ENCODE results near the gene SORT1. TPM values are rescaled to one million over a fixed set of nuclear protein-coding genes. Genes with fewer than 3 reads are reported as not detected.

The SORT1 gene
- 46.4 TPM for total RNA-seq

DNA sequence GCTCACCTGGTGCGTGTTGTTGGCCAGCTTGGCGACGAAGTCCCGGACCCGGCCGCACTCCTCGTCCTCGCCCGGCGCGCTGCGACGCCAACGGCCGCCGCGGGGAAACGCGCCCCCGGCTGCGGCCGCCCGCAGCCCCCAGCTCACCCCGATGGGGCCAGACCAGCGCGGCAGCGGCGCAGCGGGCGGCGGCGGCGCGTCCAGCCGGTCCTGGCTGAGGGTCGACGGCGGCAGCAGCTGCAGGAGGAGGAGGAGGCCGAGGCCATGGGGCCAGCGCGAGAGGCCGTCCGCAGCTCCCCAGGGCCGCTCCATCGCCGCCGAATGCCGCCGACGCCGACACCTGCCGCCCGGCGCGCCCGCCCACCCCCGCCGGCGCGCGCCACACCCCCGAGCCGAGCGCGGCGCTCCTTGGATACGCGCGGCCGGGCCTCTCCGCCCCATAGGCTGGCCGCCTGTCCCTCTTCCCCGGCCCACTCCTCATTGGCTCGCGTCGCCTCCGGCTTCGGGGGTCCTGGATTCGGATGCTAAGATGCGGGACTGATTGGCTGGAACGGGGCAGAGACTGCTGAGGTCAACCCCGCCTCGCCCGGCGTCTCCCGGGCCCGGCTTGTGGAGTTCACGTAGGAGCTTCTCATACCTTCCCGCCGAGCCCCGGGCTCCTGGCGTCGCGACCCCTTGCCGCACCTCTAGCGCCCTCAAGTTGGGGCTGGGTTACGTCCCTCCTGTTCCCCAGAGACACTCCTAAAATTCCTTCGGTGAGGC lies at the start of gene SORT1:
TSS of gene SORT1 (minus strand) at position 338 of the 762 bp plus-strand sequence. CDS start at position 312, 26 bp downstream.

DNA sequence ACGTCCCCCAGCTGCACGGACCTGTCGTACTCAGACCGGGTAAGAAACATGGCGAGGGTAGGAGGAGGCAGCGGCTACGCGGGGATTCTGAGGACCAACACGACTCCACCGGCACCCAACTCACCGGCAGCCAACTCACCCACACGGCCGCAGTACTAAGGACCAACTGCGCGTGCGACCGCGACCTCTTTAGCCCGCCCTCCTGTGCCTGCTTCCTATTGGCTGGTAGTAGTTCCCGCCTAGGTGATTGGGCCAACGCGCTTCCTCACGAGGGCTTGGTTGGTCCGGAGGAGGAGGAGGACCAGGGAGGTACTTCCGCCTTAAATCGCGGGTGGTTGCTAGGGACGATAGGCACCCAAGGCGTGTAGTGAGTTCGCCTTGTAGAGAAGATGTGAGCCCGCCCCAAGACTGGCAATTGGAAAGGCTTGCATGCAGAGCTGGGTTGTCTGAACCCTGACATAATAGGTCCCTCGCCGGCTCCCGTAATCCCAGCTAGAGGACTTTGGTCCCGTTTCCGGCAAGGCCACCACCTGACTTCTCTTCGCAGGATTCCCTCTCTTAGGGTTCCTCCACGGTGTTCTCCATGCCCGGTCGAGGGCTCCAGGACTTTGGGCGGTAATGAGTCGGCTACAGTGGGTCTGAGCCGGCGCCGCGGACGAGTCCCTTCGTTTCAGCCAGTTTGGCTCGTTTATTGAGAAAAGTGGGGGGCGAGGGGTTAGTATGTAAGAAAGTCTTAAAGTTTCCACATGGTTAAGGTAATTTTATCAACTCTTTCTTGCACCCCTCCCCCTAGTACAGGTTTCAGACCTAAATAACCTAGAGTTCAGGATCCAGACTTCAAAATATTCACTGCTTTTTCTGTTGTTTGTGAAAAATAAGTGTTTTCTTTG lies 28.8 kb upstream of the SORT1 start, which contains the start of gene PSMA5:
TSS of gene PSMA5 (minus strand) at position 168 of the 890 bp plus-strand sequence. CDS start at position 50, 118 bp downstream.

DNA sequence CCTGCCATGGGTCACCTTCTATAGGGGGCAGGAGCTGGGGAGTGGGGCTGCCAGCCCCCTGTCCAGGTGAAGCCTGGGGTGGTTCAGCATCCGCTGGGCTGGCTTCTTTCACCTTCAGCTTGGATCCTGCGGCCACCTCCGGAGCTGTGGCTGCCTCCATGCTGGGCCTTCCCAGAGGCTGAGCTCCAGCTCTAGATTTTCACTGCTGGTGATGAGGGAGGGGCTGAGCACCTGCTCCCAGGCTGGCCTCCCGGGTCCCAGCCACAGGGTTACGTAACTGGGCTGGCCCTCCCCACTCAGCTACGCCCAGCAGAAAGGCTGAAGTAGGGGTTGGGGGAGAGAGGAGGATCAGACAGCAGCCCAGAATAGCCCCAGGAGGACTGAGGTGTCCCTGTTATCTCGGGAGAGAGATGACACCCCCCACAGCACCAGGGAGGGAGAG lies 90.9 kb downstream of the SORT1 start, which contains the start of gene MYBPHL:
TSS of gene MYBPHL (minus strand) at position 180 of the 442 bp plus-strand sequence. CDS start at position 160, 20 bp downstream.

DNA sequence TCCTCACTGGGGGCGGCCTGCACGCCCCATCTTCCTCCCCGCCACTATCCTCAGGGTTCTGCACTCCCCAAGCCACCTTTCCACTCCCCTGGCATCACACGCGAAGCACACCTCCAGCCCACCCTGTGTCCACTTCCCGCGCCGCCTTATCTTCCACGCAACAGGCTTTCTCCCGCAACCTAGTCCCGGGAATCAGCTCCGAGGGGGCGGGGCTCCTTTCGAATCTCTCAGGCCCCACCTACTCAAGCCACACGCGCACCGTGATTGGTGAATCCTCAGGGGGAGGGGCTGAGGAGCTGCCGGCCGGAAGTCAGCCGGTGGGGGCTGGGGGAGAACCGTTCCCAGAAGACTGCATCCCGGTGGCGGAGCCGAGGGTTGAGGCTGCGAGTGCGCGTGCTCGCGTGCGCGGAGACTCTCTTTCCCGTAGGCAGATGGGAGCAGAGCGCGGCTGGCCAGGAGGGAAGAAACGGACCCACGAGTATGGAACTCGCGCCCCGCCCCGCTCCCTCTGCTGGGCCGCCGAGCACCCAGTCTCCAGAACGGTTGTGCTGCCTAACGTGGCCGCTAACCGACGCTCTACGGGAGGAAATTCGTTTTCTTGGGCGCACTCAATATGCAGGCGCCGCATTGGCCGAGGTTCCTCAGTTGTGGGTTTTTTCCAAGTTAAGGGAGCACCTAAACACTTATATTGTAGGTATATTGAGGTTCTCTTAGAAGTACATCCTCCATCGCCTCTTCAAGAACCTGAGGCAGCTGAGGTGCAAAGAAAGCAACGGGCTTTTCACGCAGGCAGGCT lies 114.6 kb downstream of the SORT1 start, which contains the start of gene PSRC1:
TSS of gene PSRC1 (minus strand) at position 194 of the 796 bp plus-strand sequence.

Other genes starting within 250 kb of the SORT1 start
- gene SARS1, start 184.0 kb downstream of the SORT1 start, total RNA-seq, result 142 TPM
- 35.2 TPM for gene CELSR2, start 148.4 kb downstream of the SORT1 start, total RNA-seq
- gene PSRC1, start 114.8 kb downstream of the SORT1 start, total RNA-seq, result 13.7 TPM
- gene MYBPHL, start 90.9 kb downstream of the SORT1 start, total RNA-seq, result 0.55 TPM
- 23.9 TPM for gene PSMA5, start 28.5 kb upstream of the SORT1 start, total RNA-seq
- gene SYPL2, start 68.6 kb upstream of the SORT1 start, total RNA-seq, result 5.3 TPM
- 9.6 TPM for gene ATXN7L2, start 86.0 kb upstream of the SORT1 start, total RNA-seq
- 5.6 TPM for gene CYB561D1, start 96.2 kb upstream of the SORT1 start, total RNA-seq
- gene AMIGO1, start 111.8 kb upstream of the SORT1 start, total RNA-seq, result 13.3 TPM
- 4.8 TPM for gene GPR61, start 142.0 kb upstream of the SORT1 start, total RNA-seq
- gene GNAI3, start 150.7 kb upstream of the SORT1 start, total RNA-seq, result 12.8 TPM
- 21.8 TPM for gene GNAT2, start 221.7 kb upstream of the SORT1 start, total RNA-seq
- 75.2 TPM for gene AMPD2, start 221.9 kb upstream of the SORT1 start, total RNA-seq